Renal pelvis (tissue), 4 donors: ENCODE data around the gene CDH4. TPM values are rescaled to one million over a fixed set of nuclear protein-coding genes. Genes with fewer than 3 reads are reported as not detected.

ENCODE experiments used
- DNase-seq: peaks from one replicate; pipeline ENCODE4 v3.0.0-alpha.2; 2013
- polyA plus RNA-seq, 3 donors: library from polyadenylated mRNA; unstranded; fragments of 120-200 nt; gene quantifications; one replicate each; pipeline ENCODE4 v1.2.1, GENCODE V29; 2013; ENCODE audit not compliant: insufficient read length in 3 of 3

The CDH4 gene
- polyA plus RNA-seq, 3 donors, result 8.4 to 9.5 (median 8.7) TPM

GRCh38 chr20:61487997-61488371 lies 235.9 kb downstream of the CDH4 start:
- DNase-seq, result no peak

GRCh38 chr20:61490721-61491120 lies 238.7 kb downstream of the CDH4 start:
- DNase-seq, result no peak

DNA sequence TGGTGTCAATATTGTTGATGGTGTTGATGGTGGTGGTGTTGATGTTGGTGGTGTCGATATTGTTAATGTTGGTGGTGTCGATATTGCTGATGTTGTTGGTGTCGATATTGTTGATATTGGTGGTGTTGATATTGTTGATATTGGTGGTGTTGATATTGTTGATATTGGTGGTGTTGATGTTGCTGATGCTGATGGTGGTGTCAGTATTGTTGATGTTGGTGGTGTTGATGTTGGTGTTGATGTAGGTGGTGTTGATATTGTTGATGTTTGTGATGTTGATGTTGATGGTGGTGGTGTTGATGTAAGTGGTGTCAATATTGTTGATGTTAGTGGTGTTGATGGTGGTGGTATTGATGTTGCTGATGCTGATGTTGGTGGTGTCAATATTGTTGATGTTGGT lies 240.0 kb downstream of the CDH4 start:
- DNase-seq, result no peak

- DNase-seq, result no peak
Measured at GRCh38 chr20:61493798-61494305, 241.8 kb downstream of the CDH4 start.

GRCh38 chr20:61494763-61495575 lies 242.9 kb downstream of the CDH4 start:
- DNase-seq, result no peak

- DNase-seq, result no peak
Measured at GRCh38 chr20:61497029-61497627, 245.1 kb downstream of the CDH4 start.

DNA sequence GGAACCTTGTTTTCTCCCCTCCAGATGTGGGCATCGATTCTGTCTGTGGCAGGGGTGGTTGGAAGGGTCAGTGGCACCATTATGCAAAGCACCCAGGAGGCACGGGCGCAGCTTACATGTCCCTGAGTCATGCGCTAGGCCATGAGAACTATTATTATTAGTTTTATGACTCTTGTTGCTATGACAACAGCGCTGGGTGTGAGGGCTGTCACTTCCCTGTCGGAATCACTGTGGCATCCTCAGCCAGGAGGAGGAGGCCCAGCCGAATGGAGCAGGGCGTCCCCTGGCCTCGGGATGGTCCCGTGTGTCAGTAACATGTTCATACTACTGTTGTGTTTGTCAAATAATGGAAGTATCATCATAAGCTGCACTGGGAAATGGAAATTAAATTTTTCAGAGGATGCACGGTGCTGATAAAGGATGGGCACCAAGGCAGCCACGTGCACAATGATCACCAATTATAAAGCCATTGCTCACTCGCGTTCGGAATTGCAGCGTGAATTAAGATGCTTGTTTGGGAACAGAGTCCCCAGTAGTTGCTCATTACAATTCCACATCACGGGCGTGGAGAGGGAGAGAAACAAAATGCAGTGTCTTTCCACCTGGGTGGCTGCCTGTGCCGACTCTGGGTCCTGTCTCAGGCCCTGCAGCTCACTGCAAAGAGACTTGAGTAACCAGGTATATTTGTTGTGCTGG lies 247.9 kb downstream of the CDH4 start:
- no peak for DNase-seq

- DNase-seq, result no peak
Measured at GRCh38 chr20:61500791-61501321, 248.8 kb downstream of the CDH4 start.

DNA sequence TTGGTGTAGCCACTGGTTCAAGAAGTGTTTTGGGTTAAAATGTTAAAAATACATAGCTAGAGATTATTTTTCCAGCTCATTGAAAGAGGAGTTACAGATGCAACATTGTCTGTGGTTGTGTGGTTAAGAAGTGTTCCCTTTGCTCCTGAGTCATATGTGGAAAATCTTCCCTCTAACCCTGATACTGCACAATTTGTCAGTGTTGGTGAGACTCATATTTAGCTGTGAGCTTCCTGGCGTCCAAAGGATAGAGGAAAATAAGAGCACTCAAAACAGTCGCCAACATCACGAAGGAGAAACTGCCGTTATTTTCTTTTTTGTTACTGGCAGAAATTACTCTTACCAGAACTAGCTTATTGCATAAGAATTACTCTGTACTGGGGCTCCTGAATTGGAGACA lies 250.4 kb downstream of the CDH4 start:
- no peak for DNase-seq

GRCh38 chr20:61503106-61503505 lies 251.0 kb downstream of the CDH4 start:
- DNase-seq, result no peak

DNA sequence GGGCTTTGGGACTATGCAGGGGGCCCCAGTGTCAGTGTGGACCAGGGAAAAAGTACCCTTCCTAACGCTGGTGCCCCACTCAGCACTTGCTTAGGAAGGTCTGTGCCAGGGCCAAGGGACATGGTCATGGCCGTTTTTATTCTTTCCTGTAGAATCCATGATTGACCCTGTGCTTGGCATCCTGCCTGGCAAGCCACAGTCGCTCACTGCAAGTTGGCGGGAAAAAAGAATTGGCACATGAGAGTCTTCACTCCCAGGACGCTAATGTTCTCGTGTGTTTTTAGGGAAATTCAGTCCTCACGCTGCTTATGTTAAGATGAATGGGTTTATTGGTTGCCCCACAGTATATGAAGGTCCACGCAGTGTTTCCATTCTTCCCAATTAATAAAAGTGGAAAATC lies 253.4 kb downstream of the CDH4 start:
- no peak for DNase-seq

GRCh38 chr20:61507778-61508177 lies 255.7 kb downstream of the CDH4 start:
- DNase-seq, result no peak

DNA sequence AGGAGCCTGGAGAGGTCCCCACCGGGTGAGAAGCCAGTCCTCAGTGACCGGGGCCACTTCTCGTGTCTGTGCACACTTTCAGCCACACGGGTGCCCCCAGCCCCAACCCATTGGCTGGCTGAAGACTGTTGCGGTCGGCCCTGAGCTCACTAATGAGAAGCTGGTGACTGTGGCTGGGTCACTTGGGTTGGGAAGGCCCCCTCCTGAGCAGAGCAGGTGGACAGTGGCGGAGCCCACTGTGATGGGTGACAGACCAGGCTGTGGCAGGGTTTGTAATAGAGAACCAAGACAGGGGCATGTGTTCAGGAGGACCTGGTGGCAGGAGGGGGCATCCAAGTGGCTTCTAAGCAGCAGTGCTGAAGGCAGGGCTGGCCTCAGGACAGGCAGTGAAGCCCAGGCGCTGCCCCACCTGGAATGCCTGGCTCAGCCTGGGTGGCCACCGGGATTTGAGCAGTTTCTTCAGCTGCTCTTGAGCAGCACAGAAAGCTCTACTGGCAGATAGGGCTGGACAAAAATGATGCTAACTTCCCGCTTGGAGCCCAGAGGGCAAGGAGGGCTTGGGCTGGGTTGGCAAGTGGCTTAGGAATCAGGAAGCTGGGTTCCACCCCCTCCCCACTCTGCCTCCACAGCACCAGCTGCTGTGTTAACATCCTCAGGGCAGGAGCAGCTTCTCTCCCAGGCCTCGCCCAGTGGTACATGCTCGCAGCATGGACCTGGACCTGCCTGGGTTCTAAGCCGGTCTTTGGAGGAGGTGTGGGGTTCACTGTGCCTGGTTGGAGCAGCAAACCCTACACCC lies 256.4 kb downstream of the CDH4 start:
- DNase-seq, result no peak

DNA sequence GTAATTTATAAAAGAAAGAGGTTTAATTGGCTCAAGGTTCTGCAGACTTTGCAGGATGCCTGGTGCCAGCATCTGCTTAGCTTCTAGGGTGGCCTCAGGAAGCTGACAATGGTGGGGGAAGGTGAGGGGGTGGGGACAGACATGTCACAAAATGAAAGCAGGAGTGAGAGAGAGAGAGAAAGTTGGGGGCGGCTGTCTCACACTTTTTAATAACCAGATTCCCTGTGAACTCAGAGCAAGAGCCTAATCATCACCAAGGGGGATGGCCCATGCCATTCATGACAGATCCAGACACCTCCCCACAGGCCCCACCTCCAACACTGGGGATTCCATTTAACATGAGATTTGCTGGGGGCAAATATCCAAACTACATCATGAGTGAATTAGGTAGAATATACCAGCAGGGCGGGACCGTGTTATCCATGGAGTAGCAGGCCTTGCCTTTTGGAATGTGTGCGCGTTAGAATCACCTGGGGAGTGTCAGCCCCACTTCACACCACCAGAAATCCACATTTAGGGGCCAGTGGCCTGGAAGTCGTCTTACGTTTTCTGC lies 258.8 kb downstream of the CDH4 start:
- DNase-seq, result no peak

GRCh38 chr20:61512475-61512874 lies 260.4 kb downstream of the CDH4 start:
- DNase-seq, result no peak

GRCh38 chr20:61513124-61514017 lies 261.3 kb downstream of the CDH4 start:
- no peak for DNase-seq

DNA sequence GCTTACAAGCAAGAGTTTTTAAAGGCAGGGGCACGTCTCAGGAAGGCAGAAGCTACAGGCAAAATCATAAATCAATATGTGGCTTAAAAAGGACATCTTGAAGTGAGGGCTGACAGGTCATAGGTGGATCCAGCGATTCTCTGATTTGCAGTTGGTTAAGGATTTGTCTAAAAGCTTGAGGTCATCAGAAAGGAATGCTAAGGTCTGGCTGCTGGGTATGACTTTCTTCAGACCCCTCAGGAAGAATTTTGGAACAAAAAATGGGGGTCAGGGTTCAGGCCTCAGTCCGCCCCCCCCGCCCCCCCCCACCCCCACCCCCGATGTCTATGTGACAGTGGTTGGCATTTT lies 261.9 kb downstream of the CDH4 start:
- no peak for DNase-seq

DNA sequence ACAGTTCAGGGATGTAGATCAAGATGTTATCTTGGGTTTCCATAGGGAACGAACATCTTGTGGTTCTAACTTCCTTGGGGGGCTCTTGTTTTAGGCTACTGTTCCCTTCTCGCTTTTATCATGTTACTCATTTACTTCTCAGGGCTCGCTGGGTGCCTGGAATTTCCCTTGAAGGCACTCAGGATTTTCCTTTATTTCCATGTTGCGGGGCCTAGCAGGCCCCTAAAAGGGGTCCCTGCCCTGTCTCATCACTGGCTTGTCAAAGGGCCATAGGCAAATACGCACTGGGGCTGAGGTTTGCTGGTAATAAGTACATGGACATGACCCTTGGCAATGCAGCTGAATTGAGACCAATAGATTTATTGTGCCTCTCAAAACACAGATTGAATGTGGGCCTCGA lies 262.3 kb downstream of the CDH4 start:
- peak; percentile 48 for DNase-seq

DNA sequence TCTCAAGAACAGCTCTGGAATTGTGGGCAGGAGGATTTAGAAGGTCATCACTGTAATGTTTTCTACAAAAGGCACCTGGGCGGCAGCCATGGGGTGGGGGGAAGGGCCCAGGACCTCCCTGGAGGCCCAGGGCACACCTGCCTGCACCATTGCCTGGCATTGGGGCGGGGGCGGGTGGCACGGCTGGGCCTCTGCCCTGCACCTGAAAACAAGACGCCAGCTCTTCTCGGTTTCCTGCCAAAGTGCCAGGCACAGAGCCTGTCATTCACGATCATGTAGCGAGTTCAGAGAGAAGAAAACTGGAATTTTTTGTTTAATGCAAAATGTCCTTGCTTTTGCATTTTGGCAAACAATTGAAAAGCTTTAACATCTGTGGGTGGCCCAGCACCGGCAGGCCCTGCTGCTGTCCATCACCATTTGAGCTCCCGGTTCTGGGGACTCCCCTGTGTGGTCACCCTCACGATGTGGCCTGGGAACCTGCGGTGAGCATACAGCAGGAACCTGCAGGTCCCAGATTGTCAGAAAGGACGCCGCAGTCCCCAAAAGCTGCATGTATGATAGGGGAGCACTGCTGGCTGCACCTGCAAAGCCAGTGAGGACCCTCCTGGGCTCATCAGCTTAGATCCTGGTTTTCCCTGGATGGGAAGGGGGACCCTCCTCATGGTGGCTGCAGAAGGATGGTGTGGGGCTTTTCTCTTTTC lies 262.9 kb downstream of the CDH4 start:
- DNase-seq, result no peak

DNA sequence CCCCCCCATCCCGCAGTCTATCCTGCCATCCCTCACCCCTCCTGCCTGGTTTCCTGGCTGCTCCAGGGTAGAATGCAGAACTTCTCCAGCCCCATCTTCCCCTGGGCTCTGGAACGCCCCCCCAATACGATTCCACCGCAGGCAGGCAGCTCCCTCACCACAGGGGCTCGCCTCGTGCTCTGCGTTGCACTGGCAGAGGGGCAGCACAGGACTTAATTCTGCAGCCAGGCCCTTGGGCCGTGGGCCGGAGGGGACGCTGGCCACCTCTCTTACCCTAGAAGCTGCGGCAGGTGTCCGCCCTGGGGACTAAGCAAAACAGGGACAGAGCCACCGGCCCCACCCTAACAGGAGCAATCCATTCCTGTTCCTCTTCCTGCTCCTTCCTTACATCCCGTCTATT lies 263.9 kb downstream of the CDH4 start:
- no peak for DNase-seq
